Stimulated activated CD8-positive, alpha-beta memory T cell treated with anti-CD3 and anti-CD28 coated beads, Interleukin-15, amount 100 ng/mL, for 1 hour (primary cell): ENCODE data around the gene KCNG1.
A peak's percentile ranks its signal among the peaks of the same experiment; 100 is the strongest.
"Not testable (repeated sequence)": the region's sequence is repeated elsewhere in the genome, so short reads cannot be mapped to it uniquely, and the experiment has no call there.

Experiments used
- DNase-seq: peaks from one replicate; pipeline ENCODE4 v3.0.0-alpha.2; 2020; ENCODE audit warnings: low read depth

Gene KCNG1

DNA sequence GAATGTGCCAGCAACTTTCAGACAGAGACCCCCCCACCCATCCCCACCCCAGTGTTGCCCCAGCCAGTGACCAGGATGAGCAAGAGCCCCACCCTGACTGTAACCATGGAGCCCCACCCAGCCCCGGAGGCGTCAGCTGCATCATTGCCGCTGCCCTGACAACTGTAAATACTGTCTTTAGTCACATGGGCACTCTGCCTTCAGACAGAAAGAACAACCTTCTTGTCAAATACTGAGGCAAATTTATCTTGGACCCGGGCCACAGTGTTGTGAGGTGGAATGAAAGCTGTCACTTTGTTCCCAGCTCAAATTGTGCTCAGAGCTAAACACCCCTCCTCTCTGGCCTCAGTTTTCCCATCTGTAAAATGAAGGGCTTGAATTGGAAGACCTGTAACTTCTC, 40.5 kb downstream of the KCNG1 start:
- DNase-seq, result no peak

DNA sequence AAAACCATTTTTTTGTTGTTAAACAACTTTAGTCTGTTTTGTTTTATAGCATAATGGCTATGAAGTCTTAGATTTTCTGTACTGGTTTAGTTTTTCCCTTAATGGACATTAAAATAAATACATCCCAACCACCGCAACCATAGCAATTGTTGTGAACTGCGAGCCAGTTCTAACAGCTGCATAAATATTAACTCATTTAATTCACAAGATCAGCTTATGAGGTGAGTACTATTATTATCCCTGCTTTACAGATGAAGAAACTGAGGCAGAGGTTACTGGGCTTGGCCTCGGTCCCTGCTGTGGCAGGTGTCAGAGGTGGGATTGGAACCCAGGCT, 41.2 kb downstream of the KCNG1 start:
- no peak for DNase-seq

DNA sequence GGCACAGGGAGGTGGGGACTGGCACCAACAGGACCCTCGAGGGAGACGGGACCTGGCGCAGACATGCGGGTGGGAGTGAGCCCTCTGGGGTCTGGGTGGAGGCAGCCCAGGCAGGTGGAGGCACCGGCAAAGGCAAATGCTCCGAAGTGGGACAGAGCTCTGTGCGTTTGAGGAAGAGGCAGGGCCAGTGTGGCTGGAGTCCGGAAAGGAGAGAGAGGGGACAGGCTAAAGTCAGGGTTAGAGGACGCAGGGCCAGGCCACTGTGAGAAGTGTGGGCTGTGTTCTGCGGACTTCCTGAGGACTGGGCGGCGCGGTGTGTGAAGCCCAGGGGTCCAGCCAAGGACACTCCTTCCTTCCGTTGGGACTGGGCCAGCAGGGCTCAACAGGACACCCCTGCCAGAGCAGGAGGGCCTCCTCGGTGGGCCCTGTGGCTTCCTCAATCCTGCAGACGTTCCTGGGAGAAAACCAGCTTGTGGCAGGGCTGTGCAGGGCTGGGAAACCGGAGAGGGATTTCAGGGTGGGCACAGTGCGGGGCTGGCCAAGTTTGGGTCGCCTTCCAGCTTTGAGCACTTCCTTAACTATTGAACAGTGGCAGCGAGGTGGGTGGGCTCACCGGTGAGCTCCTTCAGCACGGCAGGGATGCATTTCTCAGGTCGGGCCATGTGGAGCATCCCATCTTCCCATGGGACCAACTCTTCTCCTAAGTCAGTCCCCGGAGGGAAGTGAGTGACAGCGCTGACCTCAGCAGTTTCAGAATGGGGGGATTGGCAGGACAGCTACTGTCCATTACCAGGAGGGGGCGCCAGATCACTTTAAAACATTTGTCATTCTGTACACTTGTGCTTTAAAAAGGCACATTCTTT, 41.8 kb downstream of the KCNG1 start:
- peak; percentile 45 for DNase-seq

DNA sequence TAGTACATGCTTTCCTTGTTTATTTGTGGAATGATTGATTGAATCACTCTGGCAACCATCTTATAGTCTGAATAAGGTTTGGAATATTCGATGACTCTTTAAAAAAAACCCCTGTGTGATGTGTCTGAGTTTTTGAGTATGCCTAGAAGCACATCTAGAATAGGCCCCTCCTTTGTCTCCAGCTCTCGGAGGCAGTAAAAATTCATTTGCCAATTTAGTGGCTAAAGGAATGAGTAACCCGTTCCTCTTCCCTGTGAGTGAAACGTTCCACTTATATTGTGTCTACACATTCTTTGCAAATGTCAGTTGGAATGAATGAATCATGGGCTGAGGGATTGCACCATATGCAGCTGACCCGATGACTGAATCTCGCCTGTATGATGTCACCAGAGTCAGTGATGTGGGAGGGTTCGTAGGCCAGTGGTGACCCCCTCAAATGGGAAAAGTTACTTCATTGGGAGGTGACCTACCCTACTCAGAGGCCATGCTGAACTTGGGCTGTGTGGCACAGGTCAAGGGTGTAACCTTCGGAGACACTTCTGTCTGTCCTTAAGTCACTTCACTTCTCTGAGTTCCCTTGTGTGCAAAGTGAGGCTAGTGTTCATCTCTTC, 42.7 kb downstream of the KCNG1 start:
- DNase-seq, result no peak

DNA sequence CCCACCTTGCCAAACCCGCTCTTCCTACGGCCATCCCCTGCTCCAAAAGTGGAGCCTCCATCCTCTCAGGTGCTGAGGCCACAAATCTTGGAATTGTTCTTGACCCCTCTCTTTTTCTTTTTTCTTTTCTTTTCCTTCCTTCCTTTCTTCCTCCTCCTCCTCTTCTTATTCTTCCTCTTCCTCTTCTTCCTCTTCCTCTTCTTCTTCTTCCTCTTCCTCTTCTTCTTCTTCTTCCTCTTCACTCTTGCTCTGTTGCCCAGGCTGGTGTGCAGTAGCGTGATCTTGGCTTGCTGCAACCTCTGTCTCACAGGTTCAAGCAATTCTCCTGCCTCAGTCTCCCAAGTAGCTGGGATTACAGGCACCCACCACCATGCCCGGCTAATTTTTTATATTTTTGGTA, 44.4 kb downstream of the KCNG1 start:
- not testable (repeated sequence) for DNase-seq

DNA sequence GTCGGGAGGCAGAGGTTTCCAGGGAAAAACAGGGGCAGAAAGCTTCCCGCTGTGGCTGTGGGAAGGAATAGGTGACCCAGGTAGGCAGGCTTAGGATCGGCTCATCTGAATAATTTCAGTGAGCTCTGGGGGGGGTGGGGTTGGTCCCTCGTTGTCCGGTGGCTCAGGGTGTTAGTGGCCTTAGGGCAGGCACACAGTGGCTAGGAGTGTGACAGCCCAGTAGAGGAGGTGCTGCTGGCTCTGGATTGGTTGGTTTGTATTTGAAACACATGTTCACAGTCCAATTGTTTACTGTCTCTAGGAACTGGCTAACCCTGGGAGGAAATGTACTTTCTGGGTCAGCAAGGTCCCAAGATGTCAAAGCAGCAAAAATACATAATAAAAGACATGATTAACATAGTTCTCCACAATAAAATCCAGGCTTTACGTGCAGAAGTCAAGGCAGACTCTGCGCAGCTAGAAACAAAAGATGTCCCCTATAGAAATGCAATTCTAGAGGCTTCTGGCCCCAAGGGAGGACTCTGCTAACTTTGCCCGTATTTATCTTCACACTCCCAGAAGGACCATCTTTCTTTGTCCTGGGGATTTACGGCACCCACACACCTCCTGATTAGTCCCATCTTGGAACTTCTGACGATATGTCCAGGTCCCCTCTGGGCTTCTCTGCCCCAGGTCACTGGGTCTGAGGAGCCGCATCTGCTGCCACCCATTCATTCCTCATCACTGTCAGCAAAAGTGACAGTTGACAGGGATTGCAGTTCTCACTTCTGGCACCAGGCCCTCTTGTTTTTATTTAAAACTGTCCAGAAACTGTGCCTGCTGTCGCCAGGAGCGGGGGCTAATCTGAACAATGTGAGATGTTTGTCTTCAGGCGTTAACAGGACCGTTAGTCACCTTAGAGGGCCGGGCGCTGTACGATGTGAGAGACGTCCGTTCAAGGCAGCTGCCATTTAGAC, 45.6 kb downstream of the KCNG1 start:
- no peak for DNase-seq

DNA sequence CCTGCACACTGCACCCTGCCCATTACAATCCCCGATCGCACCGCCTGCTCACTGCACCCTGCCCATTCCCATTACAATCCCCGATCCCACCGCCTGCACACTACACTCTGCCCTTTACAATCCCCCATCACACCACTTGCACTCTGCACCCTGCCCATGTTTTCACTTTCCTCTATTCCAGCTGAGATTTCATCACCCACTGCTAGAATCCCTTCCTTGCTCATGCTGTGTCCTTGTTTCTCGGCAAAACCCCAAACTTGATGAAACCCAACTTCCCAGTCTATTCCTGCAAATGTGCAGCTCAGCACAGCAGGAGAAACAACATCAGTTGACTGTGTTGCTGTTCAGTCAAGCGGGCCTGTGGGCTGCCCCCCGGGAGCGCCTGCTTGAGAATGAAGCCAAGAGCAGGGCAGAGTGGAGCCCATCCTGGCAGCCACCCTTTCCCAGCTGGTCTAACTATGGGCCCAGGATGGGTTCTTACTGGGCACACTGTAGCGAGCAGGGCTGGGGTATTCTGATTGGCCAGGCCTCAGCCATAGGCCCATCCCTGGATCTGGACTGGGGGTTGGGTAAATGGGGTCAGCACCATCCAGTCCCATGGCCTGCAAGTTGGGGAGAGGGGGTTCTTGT, 47.1 kb downstream of the KCNG1 start:
- DNase-seq, result no peak

DNA sequence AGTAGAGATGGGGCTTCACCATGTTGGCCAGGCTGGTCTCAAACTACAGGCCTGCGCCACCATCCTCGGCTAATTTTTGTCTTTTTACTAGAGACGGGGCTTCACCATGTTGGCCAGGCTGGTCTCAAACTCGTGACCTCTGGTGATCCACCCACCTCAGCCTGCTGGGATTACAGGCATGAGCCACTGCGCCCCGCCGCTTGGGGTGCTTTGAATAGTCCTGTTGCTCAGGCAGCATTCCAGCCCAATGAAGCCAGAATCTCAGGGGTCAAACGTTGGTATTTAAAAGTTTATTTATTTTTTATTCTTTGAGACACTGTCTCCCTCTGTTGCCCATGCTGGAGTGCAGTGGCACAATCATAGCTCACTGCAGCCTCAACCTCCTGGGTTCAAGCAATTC, 53.0 kb downstream of the KCNG1 start:
- DNase-seq, result no peak

DNA sequence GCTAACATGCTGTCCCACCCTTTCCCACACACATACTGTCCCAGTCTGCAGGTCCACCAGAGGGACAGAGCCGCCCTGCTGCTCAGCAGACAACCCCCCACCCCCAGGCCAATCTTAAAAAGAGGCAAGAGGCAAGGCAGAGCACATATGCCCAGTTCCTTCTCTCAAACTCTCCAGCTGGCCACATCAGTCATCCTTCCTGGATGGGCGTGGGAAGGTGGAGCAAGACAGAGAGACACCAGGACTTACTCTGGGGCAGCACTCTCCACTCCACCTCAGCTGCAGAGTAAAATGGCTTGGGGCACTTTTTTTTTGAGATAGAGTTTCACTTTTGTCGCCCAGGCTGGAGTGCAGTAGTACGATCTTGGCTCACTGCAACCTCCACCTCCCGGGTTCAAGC, 53.5 kb downstream of the KCNG1 start:
- DNase-seq, result no peak

DNA sequence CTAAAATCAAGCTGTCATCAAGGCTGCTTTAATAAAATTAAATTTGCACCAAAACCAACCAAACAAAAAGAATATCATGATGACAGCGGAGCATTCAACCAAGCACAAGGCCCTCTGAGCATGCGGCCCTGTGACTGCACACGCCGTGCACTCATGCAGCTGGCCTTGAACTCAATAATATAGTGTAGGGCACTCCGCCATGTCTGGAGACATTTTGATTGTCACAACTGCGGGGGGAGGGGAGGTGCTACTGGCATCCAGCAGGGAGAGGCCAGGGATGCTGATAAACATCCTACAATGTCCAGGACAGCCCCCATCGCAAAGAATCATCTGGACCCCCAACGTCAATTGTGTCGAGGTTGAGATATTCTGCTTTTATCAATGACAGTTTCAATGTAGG, 54.6 kb downstream of the KCNG1 start:
- no peak for DNase-seq

DNA sequence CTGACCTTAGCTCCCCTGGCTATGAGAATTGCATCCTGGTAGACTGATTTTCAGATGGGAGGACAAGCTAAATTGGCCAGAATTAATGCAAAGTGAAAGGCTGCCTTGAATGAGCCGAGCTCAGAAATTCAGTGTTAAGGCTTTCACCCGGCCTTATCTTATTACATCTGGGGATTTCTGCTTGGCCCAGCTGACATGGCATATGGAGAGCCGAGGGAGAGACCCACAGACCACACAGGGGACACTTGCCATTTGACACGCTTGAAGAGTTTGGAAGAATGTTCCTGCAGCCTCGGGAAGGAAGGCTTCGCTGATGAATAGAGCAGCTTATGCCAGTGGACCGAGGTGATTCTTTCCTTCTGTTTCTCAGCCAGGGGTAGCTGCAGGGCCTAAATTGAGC, 55.3 kb downstream of the KCNG1 start:
- no peak for DNase-seq

DNA sequence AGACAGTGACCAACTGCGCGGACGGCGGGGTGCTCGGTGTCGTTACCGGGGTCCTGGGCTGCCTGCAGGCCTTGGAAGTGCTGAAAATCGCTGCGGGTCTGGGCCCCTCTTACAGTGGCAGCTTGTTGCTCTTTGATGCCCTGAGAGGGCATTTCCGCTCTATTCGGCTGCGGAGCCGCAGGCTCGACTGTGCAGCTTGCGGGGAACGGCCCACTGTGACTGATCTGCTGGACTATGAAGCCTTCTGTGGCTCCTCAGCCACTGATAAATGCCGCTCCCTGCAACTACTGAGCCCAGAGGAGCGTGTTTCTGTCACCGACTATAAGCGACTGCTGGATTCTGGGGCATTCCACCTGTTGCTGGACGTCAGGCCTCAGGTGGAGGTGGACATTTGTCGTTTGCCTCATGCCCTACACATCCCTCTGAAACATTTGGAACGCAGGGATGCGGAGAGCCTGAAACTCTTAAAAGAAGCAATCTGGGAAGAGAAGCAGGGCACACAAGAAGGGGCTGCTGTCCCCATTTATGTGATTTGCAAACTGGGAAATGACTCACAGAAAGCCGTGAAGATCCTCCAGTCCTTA, 63.3 kb downstream of the KCNG1 start:
- no peak for DNase-seq

DNA sequence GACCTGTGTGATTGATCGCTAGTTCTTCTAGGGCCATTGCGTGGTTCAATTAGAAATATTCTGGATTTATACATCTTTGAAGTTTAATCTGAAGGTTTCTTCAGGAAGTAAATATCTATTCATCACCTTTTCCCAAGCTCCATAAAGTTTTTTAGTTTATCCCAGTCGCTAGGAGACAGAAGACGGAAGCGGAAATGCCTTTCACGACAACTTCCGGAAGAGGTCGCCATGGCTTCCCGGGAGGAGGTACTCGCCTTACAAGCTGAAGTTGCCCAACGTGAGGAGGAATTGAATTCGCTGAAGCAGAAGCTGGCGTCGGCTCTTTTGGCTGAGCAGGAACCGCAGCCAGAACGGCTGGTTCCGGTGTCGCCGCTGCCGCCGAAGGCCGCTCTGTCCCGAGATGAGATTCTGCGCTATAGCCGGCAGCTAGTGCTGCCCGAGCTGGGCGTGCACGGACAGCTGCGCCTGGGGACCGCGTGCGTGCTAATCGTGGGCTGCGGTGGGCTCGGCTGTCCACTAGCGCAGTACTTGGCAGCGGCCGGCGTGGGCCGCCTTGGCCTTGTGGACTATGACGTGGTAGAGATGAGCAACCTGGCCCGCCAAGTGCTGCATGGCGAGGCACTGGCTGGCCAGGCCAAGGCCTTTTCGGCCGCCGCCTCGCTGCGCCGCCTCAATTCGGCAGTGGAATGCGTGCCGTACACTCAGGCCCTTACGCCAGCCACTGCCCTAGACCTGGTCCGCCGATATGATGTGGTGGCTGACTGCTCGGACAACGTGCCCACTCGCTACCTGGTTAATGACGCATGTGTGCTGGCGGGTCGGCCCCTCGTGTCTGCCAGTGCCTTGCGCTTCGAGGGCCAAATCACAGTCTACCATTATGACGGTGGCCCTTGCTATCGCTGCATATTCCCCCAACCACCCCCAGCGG, 64.0 kb downstream of the KCNG1 start, which contains the start of gene MOCS3:
MOCS3 (plus strand) TSS at position 204 of the 928 bp plus-strand sequence; CDS start at position 229, 25 bp downstream.
- DNase-seq, result no peak

DNA sequence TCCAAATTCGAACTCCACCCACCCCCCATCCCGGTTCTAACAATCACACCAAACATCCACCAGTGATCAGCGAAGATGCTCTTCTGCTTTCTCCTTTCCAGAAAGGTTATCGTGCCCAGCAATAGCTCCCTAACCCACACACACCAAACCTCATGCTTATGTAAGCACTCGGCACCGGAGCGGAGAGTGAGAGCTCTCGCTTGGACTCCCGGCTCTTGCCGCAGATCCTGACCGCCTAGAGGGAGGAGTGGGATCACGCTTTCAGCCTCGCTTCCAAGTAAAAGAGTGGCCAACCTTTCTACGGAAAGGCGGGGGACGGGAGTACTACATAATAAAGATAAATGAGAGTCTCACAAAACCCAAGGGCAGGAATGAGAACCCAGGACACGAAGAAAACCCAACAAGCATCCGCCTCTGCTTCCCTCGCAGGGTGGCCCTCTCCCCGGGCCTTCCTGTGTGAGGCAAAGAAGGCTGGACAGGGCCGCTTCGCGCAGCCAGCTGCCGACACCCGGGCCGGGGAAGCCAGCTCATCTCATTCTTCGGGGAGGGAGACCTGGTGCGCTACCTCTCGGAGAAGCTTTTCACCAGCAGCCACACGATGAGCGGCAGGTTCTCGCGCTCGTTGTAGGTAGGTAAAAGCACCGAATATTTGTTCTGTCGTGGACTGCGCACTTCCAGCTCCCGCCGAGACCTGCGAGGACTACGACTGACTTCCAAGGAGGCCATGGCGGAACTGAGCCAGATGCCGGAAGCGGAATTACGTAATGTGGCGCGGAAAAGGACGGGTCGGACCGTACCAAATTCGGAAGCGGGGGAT, 64.9 kb downstream of the KCNG1 start, which contains the start of gene DPM1:
DPM1 (minus strand) TSS at position 735 of the 817 bp plus-strand sequence; CDS start at position 726, 9 bp downstream.
- DNase-seq, result peak; percentile 88

DNA sequence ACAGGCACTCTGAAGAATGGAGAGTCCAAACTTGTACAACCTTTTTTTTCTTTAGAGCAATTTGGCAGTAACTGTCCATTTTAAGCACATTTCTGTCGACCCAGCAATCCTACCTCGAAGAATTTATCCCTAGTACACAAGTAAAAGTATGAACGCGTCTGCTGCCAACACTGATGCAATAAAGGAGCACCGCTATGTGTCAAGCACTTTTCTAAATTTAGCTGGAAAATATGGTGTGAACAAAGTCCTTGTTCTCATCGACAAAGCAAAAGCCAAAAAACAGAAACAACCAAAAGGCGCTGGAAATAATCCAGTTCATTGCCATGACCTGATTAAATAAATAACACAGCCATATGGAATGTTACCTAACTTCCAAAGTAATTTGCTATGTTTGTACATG, 65.6 kb downstream of the KCNG1 start:
- no peak for DNase-seq

DNA sequence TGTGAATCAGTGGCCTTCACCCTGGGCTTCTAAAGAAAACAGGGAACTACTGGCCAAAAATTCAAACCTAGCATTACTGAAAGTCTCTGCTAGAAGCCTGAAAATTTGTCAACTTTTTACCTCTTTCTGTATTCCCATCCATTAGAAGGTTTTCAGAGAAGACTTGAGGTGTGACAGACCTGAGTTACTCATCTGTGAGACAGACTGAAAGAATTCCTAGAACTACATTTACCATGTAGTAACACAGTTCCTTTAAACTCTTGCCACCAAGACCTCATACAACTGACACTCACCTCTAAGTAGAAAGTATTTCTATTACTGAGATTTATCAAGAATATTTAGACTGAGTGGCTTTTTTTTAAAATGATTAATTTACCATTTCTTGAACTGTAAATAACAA, 69.1 kb downstream of the KCNG1 start:
- DNase-seq, result no peak
